ENCODE data around the gene ZEB2.

Gene ZEB2

DNA sequence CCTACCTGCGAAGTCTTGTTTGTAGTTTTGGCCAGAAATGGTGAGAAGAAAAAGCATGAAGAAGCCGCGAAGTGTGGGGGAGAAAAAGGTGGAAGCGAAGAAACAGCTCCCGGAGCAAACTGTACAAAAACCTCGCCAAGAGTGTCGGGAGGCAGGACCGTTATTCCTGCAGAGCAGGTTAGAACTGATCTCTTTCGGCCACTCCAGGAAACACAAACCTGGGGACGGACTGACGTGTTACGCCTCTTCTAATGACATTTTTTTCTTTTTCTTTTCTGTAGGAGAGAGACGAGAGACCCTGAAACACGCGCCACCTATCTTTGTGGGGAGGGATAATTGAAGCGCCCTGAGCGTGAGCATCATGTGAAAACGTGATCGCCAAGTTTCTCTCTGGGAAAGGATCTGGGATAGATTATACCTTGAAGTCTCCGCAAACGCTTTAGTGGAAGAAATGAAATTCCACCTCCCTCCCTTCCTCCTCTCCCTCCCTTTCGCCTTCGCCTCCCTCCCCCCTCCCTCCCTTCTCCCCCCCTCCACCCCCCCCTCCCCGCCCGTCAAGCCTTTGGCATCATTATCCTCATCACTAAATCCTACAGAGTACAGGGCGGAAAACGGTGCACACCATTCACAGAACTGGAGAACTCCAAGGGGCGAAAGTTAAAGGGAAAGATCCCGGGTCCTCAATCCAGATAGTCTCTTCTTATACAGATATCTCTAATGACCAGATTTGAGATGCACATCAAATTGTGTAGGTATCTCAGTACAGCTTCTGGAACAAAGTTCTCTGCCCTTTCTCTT is at the start of gene ZEB2:
TSS of gene ZEB2 (minus strand) at position 186 of the 798 bp plus-strand sequence. CDS start 2,769 bp downstream, outside the sequence.
- peak; percentile 86 for DNase-seq (ENCODE audit: low read depth, low spot score)

DNA sequence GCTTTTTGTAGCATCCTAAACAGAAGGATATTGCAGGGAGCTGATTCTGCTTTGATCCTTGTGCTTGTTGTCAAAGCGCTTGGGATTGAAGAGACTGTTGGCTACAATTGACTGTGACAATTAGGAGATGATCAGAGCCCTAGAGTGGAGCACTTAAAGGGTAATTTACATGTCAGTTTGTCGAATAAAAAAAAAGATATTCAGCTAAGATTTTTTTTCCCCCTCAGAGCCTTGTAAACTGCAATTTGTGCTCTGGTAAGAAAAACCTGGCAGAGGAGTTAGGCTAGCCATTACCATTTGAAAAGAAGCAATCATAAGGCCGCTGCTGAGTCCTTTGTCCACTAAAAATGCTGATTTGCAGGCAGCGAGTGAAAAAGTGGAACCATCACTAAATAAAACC is 47.8 kb upstream of the ZEB2 start:
- DNase-seq (ENCODE audit: low read depth, low spot score) = peak; percentile 64

DNA sequence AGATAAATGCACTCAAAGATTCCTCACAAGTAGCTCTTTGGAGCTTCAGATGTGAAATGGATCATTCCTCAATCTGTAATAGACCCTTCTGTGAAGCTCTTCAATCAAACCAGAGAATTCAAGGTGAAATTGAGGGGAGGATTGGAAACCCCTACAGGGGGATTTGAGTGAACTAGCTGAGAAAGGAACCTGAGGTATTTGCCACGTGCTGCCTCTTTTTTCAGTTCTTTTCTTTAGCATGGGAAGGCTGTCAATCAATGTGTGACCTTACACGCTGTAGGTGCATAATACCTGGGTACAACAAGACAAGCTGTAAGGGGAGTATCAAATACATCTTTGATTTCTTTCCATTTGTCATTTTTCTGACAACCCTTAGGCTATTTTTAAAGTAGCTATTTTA is 46.5 kb upstream of the ZEB2 start:
- DNase-seq (ENCODE audit: low read depth, low spot score) = no peak

DNA sequence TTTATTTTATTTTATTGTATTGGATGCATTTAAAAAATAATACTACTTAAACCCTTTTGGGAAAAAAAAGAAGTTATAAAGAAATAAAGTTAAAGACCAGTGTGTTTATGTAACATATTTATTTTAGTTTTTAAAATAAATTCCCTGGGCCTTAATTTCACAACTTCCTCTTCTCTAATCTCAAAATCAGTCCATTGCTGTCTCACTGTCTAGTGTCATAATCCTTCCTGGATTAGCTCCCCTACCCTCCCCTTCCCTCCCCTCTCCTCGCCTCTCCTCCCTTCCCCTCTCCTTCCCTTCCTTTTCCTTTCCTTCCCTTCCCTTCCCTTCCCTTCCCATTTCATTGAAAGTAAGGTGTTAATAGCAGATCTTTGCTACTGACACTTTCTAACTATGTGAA is 40.3 kb upstream of the ZEB2 start:
- DNase-seq (ENCODE audit: low read depth, low spot score) = no peak

GRCh38 chr2:144559681-144560080 is 39.8 kb upstream of the ZEB2 start:
- no peak for DNase-seq (ENCODE audit: low read depth, low spot score)

DNA sequence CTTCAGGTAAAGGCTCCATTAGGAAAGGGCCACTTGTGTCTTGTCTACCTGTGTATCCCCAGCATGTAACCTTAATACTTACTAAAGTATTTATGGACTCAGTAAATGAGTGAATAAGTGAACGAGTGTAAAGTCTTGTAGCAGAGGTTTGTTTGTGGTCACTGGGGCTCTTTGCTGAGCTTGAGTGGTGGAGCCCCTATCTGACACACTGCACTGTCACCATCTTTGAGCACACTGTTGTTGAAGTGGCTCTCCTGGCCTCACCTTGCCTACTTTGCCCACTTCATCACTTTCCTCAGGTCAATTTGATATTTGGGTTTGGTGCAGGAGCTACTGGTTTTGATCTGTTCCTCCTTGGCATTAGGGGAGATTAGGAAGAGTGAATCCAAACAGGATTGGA is 39.3 kb upstream of the ZEB2 start:
- DNase-seq (ENCODE audit: low read depth, low spot score) = no peak

- no peak for DNase-seq (ENCODE audit: low read depth, low spot score)
Observed at GRCh38 chr2:144554492-144555210, 34.7 kb upstream of the ZEB2 start.

DNA sequence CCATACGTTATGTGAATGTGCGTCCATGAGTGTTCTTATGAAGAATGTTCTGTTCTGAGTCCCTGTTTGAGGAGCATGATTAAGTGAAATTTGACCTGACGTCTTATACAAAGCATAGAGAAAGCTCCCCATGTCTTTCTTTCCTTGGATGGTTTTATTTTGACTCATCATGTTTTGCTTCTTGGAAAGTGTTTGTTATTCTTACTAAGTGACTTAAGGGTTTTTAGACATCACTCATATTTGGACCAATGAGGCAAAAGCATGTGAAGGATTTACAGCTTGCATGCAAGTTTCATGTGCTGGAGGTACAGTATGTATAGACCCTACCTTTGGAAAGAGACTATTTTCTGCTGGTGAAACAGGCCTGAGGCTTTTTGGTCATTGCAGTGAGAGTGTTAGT is 33.5 kb upstream of the ZEB2 start:
- no peak for DNase-seq (ENCODE audit: low read depth, low spot score)

- DNase-seq (ENCODE audit: low read depth, low spot score) = no peak
Observed at GRCh38 chr2:144552821-144553220, 32.9 kb upstream of the ZEB2 start.

DNA sequence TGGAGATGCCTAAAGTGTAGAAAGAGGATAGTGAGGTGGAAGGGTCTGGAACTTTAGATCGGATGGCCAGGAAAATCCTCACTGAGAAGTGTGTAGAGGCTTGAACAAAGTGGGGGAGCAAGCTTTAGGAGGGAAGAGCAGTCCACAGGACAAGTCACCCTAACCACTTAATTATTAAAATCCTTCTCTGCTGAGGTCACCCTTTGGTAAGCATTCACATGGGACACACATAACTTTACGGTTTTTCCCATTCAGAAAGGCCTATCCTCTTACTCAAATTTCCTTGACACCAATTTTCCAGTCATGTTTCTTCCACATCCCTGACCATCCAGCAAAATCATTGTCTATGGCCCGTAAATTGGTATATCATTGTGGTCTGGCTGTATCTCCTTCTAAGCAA is 31.0 kb upstream of the ZEB2 start:
- DNase-seq (ENCODE audit: low read depth, low spot score) = no peak

DNA sequence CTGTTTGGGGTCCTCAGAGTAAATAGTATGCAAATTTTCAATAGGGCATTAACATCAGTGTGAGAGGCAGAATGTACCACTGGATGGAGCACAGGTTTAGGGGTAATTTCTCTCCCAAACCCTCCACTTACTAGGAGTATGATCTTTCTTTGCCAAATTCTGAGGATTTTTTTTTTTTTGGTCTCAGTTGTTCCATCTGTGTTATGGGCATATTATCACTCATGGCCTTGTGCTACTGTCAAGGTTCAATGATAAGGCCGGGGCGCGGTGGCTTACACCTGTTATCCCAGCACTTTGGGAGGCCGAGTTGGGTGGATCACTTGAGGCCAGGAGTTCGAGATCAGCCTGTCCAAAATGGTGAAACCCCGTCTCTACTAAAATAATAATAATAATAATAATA is 30.2 kb upstream of the ZEB2 start:
- DNase-seq (ENCODE audit: low read depth, low spot score) = no peak

GRCh38 chr2:144548532-144549191 is 28.7 kb upstream of the ZEB2 start:
- DNase-seq (ENCODE audit: low read depth, low spot score) = no peak

DNA sequence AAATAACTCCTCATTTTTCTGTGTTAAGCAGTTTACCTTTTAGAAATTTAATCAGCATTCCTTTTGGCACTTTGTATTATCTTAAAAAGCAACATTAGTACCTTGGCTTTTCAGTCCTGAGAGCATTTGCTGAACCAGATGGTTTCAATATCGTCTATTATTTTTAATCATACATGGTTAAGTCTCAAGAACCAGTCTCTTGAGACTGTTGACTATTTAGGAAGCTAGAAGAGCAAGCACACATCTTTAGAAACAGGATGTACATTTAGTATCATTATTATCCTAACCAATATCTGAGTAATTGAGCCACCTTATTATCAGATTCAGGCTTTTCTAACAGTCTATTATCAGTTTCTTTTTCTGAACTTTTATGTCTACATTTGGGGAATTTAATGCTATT is 28.2 kb upstream of the ZEB2 start:
- DNase-seq (ENCODE audit: low read depth, low spot score) = no peak

DNA sequence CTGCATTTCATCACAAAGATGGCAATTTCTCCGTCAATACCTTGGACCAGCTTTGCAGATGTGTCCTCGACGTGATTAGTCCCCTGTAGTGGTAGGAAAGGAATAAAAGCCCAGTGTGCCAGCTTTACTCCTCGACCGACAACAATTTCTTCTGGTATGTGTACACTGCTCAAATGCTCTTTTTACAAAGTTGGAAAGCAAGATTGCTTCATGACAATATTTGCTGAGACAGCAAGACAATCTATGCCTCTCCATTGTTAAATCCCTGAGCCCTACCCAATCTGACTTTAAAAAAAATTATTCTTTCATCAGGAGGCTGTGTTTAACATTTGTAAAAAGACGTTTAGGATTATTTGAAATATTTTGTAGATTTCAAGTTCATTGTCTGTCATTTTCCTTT is 27.6 kb upstream of the ZEB2 start:
- DNase-seq (ENCODE audit: low read depth, low spot score) = no peak

DNA sequence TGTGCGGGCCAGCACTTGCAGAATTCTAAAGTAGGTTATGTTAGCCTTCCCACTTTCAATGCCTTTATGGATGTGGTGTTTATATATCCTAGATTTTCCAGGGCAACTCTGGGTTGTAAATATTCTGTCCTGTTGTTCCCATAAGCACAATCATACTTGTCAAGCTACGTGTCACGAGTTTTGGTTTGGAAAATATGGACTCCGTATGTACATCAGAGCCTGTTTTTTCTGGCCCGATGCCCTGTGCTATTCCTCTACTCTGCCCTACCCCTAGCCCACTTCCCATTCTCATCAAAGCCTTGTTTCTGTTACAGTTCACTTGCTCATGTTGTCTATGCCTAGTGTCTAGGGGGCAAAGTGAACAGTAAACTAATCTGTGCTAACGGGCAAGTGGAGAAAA is 27.0 kb upstream of the ZEB2 start:
- no peak for DNase-seq (ENCODE audit: low read depth, low spot score)

- DNase-seq (ENCODE audit: low read depth, low spot score) = no peak
Observed at GRCh38 chr2:144545787-144546186, 25.9 kb upstream of the ZEB2 start.

- DNase-seq (ENCODE audit: low read depth, low spot score) = no peak
Observed at GRCh38 chr2:144544053-144544452, 24.1 kb upstream of the ZEB2 start.

GRCh38 chr2:144541396-144541795 is 21.5 kb upstream of the ZEB2 start:
- DNase-seq (ENCODE audit: low read depth, low spot score) = no peak

- DNase-seq (ENCODE audit: low read depth, low spot score) = no peak
Observed at GRCh38 chr2:144539289-144539782, 19.4 kb upstream of the ZEB2 start.

- no peak for DNase-seq (ENCODE audit: low read depth, low spot score)
Observed at GRCh38 chr2:144535300-144535699, 15.4 kb upstream of the ZEB2 start.

DNA sequence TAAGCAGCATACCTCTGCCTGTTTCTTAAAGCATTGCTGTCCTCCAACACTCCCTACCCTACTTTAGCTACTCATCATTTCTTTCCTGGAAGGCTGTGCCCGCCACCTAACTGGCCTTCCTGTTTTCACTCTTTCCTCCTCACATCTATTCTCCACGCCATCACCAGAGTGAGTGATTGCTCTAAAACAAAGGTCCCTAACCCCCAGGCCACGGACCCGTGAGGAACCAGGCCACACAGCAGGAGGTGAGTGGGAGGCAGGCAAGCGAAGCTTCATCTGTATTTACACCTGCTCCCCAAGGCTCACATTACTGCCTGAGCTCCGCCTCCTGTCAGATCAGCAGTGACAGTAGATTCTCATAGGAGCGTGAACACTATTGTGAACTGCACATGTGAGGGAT is 13.3 kb upstream of the ZEB2 start:
- peak; percentile 25 for DNase-seq (ENCODE audit: low read depth, low spot score)

DNA sequence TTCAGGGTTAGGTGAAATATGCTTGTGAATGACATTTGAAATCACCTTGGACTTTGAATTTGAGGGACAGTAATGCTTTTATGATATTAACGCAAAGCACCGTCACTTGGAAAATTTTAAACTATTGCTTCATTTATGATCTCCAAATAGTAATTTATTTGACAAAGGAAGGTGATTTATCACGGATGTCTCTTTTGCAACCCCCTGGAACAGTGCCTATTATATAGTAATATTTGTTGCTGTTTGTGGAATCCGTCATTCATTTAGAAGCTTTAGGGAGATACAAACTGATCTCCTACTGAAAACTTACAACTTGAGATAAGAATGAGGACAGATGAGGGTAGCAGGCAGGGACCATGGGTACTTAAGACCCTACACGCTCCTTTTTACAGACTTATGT is 10.7 kb upstream of the ZEB2 start:
- no peak for DNase-seq (ENCODE audit: low read depth, low spot score)

DNA sequence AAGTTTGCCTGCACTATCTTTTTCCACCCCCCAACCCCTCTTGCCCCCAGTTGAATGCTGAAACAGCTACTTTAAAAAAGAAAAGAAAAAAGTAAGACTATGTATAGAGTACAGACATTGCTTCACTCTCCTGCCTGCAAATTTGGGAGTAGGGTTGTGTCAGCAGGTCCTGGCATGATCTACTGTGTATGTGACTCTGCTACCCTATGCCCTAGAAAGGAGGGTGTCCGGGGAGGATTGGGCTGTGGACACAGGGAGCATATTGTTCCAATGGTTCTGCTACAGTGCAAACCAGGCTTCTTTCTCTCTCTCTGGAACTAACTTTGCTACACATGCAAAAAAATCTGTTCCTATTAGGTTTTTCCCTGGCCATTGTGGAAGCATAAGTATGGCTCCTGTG is 9.9 kb upstream of the ZEB2 start:
- DNase-seq (ENCODE audit: low read depth, low spot score) = no peak
